ENCODE data around the gene CNTRL. TPM values are rescaled to one million over a fixed set of nuclear protein-coding genes. Genes with fewer than 3 reads are reported as not detected.
"Not testable (repeated sequence)": the region's sequence is repeated elsewhere in the genome, so short reads cannot be mapped to it uniquely, and the experiment has no call there.

The CNTRL gene
- polyA plus RNA-seq, 1 donor from 2014 or later, result 16.0 TPM

GRCh38 chr9:121095057-121095456 lies 20.3 kb downstream of the CNTRL start:
- H3F3A ChIP-seq (ENCODE audit: insufficient read depth, low read length, poor library complexity, severe bottlenecking), result no peaks in the 10 kb centered on the region
- no peak overlapping the region for H3K4me2 ChIP-seq (ENCODE audit: low read length)
- no peak overlapping the region for H3K27ac ChIP-seq (ENCODE audit: low read length)
- H3K36me3 ChIP-seq (ENCODE audit: insufficient read depth, low read length), result peaks cover 10% of the 10 kb centered on the region
- H2AFZ ChIP-seq (ENCODE audit: low read depth, low read length), result no peak overlapping the region
- no peaks in the 10 kb centered on the region for H3K27me3 ChIP-seq (ENCODE audit: insufficient read depth, low read depth, low read length)
- no peak overlapping the region for H3K4me3 ChIP-seq (ENCODE audit: low read length)
- no peaks in the 10 kb centered on the region for H3K79me2 ChIP-seq (replicated peaks; ENCODE audit: insufficient read depth, low read length)
- no peaks in the 10 kb centered on the region for H3K9me3 ChIP-seq (ENCODE audit: low read length)
- H3K9ac ChIP-seq (ENCODE audit: low read length), result no peak overlapping the region
- TF ChIP-seq RAD21 (conservative IDR thresholded peaks at IDR 0.05), result no peak
- no peak for TF ChIP-seq EZH2 (IDR thresholded peaks at IDR 0.05; ENCODE audit: borderline replicate concordance, insufficient read depth, low read length, poor library complexity, severe bottlenecking)
- no peak for TF ChIP-seq MXI1 (conservative IDR thresholded peaks at IDR 0.05; ENCODE audit: poor library complexity, severe bottlenecking)
- TF ChIP-seq POLR2AphosphoS5 (IDR thresholded peaks at IDR 0.05), result no peak
- no peak for TF ChIP-seq TAF1 (IDR thresholded peaks at IDR 0.05; ENCODE audit: low read depth)
- TF ChIP-seq SMC3 (conservative IDR thresholded peaks at IDR 0.05; ENCODE audit: poor library complexity), result no peak
- no peak for TF ChIP-seq EP300 (conservative IDR thresholded peaks at IDR 0.05; ENCODE audit: poor library complexity, severe bottlenecking)
- TF ChIP-seq REST (IDR thresholded peaks at IDR 0.05; ENCODE audit: borderline replicate concordance), result no peak
- TF ChIP-seq CTCF (IDR thresholded peaks at IDR 0.05; ENCODE audit: poor library complexity, severe bottlenecking), result no peak
- no peaks in the 10 kb centered on the region for H4K20me1 ChIP-seq (ENCODE audit: insufficient read depth)
- H3K9me2 ChIP-seq (ENCODE audit: insufficient read depth, low read length), result no peaks in the 10 kb centered on the region

- H3K9me3 ChIP-seq (ENCODE audit: low read length), result no peaks in the 10 kb centered on the region
- no peaks in the 10 kb centered on the region for H4K20me1 ChIP-seq (ENCODE audit: insufficient read depth)
- no peak overlapping the region for H3K4me2 ChIP-seq (ENCODE audit: low read length)
- TF ChIP-seq SMC3 (conservative IDR thresholded peaks at IDR 0.05; ENCODE audit: poor library complexity), result no peak
- TF ChIP-seq EZH2 (IDR thresholded peaks at IDR 0.05; ENCODE audit: borderline replicate concordance, insufficient read depth, low read length, poor library complexity, severe bottlenecking), result no peak
- no peak for TF ChIP-seq RAD21 (conservative IDR thresholded peaks at IDR 0.05)
- no peak for TF ChIP-seq CTCF (IDR thresholded peaks at IDR 0.05; ENCODE audit: poor library complexity, severe bottlenecking)
- TF ChIP-seq REST (IDR thresholded peaks at IDR 0.05; ENCODE audit: borderline replicate concordance), result no peak
- TF ChIP-seq TAF1 (IDR thresholded peaks at IDR 0.05; ENCODE audit: low read depth), result no peak
- no peak for TF ChIP-seq MXI1 (conservative IDR thresholded peaks at IDR 0.05; ENCODE audit: poor library complexity, severe bottlenecking)
- no peak for TF ChIP-seq EP300 (conservative IDR thresholded peaks at IDR 0.05; ENCODE audit: poor library complexity, severe bottlenecking)
- TF ChIP-seq POLR2AphosphoS5 (IDR thresholded peaks at IDR 0.05), result no peak
- H3K9me2 ChIP-seq (ENCODE audit: insufficient read depth, low read length), result no peaks in the 10 kb centered on the region
- peaks cover 10% of the 10 kb centered on the region for H3K36me3 ChIP-seq (ENCODE audit: insufficient read depth, low read length)
- no peaks in the 10 kb centered on the region for H3K27me3 ChIP-seq (ENCODE audit: insufficient read depth, low read depth, low read length)
- no peak overlapping the region for H3K27ac ChIP-seq (ENCODE audit: low read length)
- H3K9ac ChIP-seq (ENCODE audit: low read length), result no peak overlapping the region
- H2AFZ ChIP-seq (ENCODE audit: low read depth, low read length), result no peak overlapping the region
- H3K4me3 ChIP-seq (ENCODE audit: low read length), result no peak overlapping the region
- H3F3A ChIP-seq (ENCODE audit: insufficient read depth, low read length, poor library complexity, severe bottlenecking), result no peaks in the 10 kb centered on the region
- no peaks in the 10 kb centered on the region for H3K79me2 ChIP-seq (replicated peaks; ENCODE audit: insufficient read depth, low read length)
Observed at GRCh38 chr9:121098567-121099198, 23.9 kb downstream of the CNTRL start.

- not testable (repeated sequence) for H3K9ac ChIP-seq (ENCODE audit: low read length); H3K4me2 ChIP-seq (ENCODE audit: low read length); H3K4me3 ChIP-seq (ENCODE audit: low read length); H3K79me2 ChIP-seq (replicated peaks; ENCODE audit: insufficient read depth, low read length); H3K27ac ChIP-seq (ENCODE audit: low read length); H3K27me3 ChIP-seq (ENCODE audit: insufficient read depth, low read depth, low read length); H3F3A ChIP-seq (ENCODE audit: insufficient read depth, low read length, poor library complexity, severe bottlenecking); H4K20me1 ChIP-seq (ENCODE audit: insufficient read depth); H3K9me2 ChIP-seq (ENCODE audit: insufficient read depth, low read length); H2AFZ ChIP-seq (ENCODE audit: low read depth, low read length); H3K36me3 ChIP-seq (ENCODE audit: insufficient read depth, low read length); H3K9me3 ChIP-seq (ENCODE audit: low read length)
Observed at GRCh38 chr9:121104054-121104453, 29.3 kb downstream of the CNTRL start.

All from neural cell (in vitro differentiated cells).